ENCODE results near the gene PLCL2.

DNA sequence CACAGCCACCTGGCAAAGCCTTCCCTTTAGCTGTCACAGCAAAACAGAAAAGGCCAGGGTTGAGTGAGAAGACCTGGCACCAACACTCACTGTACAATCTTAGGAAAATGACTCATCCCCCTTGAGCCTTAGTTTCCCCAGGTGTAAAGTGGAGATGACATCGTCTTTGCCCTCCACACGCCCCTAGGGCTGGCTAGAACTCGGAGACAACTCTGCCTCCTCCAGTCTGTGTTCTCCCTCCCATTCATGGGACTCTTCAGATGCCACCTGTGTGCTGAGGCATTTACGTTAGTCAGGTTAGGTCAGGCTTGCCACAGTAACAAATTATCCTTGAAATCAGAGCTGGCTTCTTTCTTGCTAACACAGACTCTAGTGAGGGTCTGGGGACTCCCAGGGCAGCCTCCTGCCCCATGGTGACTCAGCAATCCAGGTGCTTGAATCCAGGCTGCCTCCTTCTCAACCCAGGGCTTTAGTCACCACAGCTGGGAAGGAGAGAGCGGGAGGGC is 252.6 kb downstream of the PLCL2 start:
- TF ChIP-seq, protein P1, sequence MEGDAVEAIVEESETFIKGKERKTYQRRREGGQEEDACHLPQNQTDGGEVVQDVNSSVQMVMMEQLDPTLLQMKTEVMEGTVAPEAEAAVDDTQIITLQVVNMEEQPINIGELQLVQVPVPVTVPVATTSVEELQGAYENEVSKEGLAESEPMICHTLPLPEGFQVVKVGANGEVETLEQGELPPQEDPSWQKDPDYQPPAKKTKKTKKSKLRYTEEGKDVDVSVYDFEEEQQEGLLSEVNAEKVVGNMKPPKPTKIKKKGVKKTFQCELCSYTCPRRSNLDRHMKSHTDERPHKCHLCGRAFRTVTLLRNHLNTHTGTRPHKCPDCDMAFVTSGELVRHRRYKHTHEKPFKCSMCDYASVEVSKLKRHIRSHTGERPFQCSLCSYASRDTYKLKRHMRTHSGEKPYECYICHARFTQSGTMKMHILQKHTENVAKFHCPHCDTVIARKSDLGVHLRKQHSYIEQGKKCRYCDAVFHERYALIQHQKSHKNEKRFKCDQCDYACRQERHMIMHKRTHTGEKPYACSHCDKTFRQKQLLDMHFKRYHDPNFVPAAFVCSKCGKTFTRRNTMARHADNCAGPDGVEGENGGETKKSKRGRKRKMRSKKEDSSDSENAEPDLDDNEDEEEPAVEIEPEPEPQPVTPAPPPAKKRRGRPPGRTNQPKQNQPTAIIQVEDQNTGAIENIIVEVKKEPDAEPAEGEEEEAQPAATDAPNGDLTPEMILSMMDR (IDR thresholded peaks at IDR 0.05): no peak
- no peak for TF ChIP-seq ZFX (IDR thresholded peaks at IDR 0.05; ENCODE audit: borderline replicate concordance)
